DMS 273 (cell line): ENCODE results near the gene CDRT15L2.
"Not testable (repeated sequence)": the region's sequence is repeated elsewhere in the genome, so short reads cannot be mapped to it uniquely, and the experiment has no call there.

Source experiments
- DNase-seq: peaks from one replicate; lab custom pipeline; 2025; ENCODE audit not compliant: unreplicated experiment; lab: John Stamatoyannopoulos, UW

CDRT15L2 gene

DNA sequence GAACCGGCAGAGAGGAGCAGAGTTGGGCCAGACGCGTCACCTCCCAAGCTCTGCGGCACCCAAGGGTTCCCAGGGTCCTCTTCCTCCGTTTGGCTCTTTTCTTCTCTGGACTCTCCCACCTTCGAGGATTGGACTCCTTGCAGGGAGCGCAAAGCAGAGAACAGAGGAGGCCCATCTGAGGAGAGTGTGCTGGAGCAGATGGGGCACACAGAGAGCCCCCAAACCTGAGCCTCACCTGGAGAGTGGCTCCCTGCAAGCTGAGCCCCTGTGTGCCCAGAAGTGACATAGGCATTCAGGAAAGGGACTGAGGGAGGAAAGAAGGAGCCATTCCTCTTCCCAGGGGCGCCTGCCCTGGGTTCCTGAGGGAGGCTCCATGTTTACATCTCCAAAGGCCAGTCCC lies 6.3 kb upstream of the CDRT15L2 start:
- not testable (repeated sequence) for DNase-seq

DNA sequence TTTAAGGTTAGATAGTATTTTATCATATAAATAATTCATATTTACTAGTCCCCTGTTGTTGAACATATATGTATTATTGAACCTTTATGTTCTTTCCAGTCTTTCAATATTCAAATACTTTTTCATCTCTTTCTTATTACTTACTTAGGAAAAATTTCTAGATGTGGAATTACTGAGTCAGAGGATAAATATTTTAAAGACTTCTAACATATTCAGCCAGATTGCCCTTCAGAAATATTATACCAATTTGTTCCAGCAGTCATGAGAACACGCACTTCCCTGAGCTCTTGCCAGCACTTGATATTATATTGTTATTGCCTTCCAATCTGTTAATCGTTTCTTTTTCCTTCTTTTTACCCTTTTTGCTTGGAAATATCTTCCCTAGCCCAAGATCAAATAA lies 4.5 kb upstream of the CDRT15L2 start:
- DNase-seq, result not testable (repeated sequence)

DNA sequence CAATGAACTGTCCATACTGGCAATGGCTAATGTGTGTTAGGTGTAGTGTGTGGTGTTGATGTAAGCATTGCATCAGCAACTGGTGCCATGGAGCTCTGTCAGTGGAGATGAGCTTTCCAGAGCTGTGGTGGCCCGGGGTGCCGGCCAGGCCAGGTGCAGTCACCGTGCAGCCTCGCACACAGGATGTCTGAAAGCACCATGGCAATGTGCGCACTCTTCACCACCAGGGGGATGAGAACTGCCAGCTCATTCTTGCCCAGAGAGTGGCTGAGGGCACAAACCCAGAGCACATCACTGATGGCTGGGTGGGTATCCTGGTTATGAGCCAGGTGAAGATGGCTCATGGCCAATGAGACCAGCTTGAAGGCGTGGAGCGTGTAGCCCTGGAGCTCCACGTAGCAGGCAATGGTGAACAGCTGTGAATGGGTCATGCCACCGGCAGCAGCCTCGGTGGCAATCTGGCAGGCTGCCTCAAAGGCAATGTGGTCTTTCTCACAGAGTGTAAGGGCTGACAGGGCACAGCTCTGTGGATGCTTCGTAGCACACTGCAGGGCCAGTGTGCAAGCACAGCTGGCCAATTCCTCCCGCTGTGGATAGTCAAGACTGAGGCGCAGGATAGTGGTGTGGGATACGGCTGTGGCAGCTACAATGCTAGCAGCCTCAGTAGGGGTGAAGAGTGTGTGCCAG lies 4.5 kb downstream of the CDRT15L2 start:
- DNase-seq, result peak; percentile 71

DNA sequence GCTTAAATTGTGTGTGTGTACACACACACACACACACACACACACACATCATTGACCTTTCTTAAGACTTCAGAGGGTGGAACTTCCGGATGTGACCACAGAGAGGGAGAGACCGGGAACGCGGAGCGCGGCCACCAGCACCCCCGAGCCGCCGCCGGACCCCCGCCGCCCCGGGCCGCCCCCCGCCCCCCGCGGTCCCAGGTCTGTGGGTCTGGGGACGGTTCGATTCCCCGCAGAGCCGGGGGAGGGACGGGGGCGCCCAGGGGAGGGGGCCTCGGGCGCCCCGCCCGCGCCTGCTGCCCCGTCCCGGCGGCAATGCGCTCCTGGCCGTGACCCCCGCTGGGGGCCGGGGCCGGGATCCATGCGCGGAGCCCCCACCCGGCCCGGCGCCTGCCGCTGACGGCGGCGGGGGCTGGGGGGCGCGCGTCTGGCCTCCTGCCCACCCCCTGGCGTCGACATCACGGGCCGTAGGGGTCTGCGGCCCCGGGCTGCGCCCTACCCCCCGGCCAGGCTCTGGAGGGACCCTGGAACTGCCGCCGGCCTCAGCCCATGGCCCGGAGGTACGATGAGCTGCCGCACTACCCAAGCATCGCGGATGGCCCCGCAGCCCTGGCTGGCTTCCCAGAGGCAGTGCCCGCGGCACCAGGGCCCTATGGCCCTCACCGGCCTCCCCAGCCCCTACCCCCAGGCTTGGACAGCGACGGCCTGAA lies 9.4 kb downstream of the CDRT15L2 start:
- peak; percentile 14 for DNase-seq

DNA sequence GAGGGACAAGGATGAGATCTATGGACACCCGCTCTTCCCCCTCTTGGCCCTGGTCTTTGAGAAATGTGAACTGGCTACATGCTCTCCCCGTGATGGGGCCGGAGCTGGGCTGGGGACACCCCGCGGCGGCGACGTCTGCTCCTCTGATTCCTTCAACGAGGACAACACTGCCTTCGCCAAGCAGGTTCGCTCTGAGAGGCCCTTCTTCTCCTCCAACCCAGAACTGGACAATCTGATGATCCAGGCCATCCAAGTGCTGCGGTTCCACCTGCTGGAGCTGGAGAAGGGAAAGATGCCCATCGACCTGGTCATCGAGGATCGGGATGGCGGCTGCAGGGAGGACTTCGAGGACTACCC lies 9.9 kb downstream of the CDRT15L2 start:
- not testable (repeated sequence) for DNase-seq

DNA sequence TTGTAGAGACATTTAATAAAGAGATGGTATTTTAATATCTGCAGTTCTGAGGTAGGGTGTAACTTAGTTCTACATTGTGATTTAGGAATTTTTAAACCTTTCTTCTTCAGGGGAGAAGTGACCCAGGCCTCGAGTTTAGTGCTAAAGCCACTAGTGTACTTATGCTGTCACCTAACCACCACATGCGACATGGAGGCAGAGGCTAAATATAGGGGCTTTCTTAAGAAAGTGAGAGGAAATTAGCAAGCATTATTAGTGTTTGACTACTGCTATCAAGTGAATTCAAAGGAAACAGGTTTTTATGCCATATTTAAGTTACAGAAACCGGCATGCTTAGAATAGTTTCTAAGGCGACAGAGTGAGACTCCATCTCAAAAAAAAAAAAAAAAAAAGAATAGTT lies 11.5 kb downstream of the CDRT15L2 start:
- DNase-seq, result not testable (repeated sequence)

DNA sequence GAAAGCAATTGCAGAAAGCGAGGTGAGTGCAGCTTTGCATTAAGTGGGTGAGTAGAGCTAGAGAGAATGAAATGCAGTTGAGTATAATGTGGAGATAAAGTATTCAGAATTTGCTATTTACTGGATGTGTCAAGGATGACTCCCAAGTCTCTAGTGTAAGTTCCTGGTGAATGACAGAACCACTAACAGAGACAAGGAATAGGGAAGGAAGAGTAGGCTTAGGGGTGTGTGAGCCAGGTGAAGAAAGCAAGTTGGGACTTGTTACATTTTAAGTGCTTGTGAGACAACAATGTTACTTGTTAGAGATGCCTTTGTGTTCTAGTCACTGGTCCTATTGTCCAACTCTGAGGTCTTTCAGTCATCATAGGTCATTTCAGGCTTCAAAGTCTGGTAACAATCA lies 26.0 kb downstream of the CDRT15L2 start:
- not testable (repeated sequence) for DNase-seq

DNA sequence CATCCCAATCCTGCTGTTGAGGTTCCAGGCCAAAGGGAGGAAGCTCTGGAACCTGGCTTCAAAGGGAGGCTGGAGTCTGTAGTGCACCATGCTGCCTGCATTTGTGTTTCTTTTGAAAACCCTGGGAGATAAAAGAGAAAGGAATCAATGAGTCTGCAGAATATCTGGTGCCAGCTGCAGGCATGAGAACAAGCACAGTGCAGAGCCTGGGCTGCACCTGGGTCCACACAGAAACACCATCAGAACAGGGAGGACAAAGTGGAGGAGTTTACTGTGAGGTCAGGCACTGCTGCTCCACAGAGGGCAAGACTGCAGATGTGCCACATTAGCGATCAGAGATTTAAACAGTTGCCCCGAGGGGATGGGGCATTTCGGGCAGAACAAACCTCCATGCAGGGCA lies 30.0 kb downstream of the CDRT15L2 start:
- not testable (repeated sequence) for DNase-seq

DNA sequence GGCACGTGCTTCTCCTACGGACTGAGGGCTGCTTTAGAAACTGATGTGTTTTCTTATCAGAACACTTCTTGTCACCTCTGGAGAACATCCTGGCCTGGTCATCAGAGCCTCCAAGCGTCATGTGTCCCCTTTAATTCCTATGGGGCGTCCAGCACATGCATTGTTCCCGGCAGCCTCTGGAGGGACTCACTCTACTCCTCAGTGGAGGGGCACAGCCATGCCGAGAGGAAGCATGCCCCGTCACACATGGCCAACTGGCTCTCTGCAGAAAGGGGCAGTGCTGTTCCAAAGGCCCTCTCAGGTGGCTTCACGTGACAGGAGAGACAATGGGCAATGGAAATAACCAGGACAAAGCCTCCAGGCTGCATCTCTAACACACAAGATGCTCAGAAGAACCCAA lies 31.8 kb downstream of the CDRT15L2 start:
- no peak for DNase-seq

DNA sequence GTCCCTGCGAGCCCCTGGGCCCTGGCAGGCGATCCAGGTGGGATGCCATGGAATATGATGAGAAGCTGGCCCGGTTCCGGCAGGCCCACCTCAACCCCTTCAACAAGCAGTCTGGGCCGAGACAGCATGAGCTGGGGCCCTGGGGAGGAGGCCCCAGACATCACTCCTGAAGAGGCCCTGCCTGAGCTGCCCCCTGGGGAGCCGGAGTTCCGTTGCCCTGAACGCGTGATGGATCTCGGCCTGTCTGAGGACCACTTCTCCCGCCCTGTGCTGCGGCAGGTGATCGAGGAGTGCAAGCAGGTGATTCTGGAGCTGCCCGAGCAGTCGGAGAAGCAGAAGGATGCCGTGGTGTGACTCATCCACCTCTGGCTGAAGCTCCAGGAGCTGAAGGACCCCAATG lies 33.1 kb downstream of the CDRT15L2 start:
- DNase-seq, result no peak

DNA sequence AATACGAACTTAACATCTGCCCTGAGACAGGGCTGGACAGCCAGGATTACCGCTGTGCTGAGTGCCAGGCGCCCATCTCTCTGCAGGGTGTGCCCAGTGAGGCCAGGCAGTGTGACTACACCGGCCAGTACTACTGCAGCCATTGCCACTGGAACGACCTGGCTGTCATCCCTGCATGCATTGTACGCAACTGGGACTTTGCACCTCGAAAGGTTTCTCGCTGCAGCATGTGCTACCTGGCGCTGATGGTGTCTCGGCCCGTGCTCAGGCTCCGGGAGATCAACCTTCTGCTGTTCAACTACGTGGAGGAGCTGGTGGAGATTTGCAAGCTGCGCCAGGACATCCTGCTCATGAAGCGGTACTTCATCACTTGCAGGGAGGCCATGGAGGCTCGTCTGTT lies 33.7 kb downstream of the CDRT15L2 start:
- DNase-seq, result no peak

DNA sequence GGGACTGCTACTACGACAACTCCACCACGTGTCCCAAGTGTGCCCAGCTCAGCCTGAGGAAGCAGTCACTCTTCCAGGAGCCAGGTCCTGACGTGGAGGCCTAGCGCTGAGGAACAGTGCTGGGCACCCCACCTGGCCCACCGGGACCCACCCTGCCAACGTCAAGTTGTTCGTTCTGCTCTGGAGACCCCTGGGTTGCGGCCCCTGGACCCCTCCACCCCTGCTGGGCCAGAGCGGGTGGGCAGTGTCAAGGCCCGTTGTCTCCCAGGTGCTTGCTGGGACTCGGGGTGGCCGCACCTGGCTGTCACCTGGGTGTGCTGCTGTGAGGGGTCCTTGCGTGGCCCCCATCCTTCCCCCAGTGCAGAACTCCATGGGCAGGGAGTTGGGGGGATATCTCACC lies 34.4 kb downstream of the CDRT15L2 start:
- DNase-seq, result no peak

DNA sequence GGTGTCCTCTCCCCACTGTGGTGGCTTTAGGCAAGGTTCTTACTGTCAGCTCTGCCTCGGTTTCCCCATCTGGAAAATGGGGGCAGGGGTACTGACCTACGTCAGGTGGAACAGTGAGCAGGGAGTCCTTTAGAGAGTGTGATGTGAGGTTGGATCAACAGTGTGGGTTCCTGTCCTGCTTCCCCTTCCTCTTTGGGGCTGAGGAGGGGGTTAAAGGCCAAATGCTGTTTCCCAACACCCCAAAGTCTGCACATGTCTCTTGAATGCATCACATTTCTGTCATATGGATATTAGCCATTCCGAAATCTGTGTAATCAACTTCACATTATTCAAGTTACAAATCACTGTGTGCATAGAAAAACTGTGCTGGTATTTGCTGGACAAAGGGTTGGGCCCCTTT lies 35.9 kb downstream of the CDRT15L2 start:
- not testable (repeated sequence) for DNase-seq
